ENCODE measurements around the gene RBM38.
A peak's percentile ranks its signal among the peaks of the same experiment; 100 is the strongest.
"Not testable (repeated sequence)": the region's sequence is repeated elsewhere in the genome, so short reads cannot be mapped to it uniquely, and the experiment has no call there.

The RBM38 gene

GRCh38 chr20:57390604-57391438 is at the start of gene RBM38:
TSS of gene RBM38 (plus strand) at chr20:57391396. CDS start at chr20:57391582, 186 bp downstream.
- H3K9me3 ChIP-seq (ENCODE audit: low read depth, low read length), result no peaks in the 10 kb centered on the region
- TF ChIP-seq EZH2 (IDR thresholded peaks at IDR 0.05) (no peak), POLR2AphosphoS5 (IDR thresholded peaks at IDR 0.05; ENCODE audit: borderline replicate concordance, low read depth, low read length) (no peak), FOXP2 (optimal IDR thresholded peaks at IDR 0.05; ENCODE audit: control extremely low read depth, extremely low read length, insufficient read depth) (no peak)
- H3K36me3 ChIP-seq (ENCODE audit: insufficient read depth, low read length), result peaks cover 38% of the 10 kb centered on the region
- H3K4me3 ChIP-seq, result peak within 1 kb of the TSS; percentile 90
- no peak for DNase-seq (ENCODE audit: low read depth, low spot score)
- peak within 1 kb of the TSS; percentile 75 for H3K9ac ChIP-seq (ENCODE audit: insufficient read length)
- peak within 1 kb of the TSS; percentile 64 for H3K27ac ChIP-seq

- no peak for TF ChIP-seq EZH2 (IDR thresholded peaks at IDR 0.05)
- no peak for TF ChIP-seq POLR2AphosphoS5 (IDR thresholded peaks at IDR 0.05; ENCODE audit: borderline replicate concordance, low read depth, low read length)
- TF ChIP-seq FOXP2 (optimal IDR thresholded peaks at IDR 0.05; ENCODE audit: control extremely low read depth, extremely low read length, insufficient read depth), result no peak
- H3K4me3 ChIP-seq, result no peak overlapping the region
- no peak overlapping the region for H3K9ac ChIP-seq (ENCODE audit: insufficient read length)
- no peaks in the 10 kb centered on the region for H3K36me3 ChIP-seq (ENCODE audit: insufficient read depth, low read length)
- no peak for DNase-seq (ENCODE audit: low read depth, low spot score)
- H3K27ac ChIP-seq, result no peak overlapping the region
- H3K9me3 ChIP-seq (ENCODE audit: low read depth, low read length), result no peaks in the 10 kb centered on the region
These were observed 49.5 kb upstream of the RBM38 start for GRCh38 chr20:57341663-57342062.

- H3K27ac ChIP-seq, result no peak overlapping the region
- no peaks in the 10 kb centered on the region for H3K9me3 ChIP-seq (ENCODE audit: low read depth, low read length)
- no peak for DNase-seq (ENCODE audit: low read depth, low spot score)
- H3K4me3 ChIP-seq, result no peak overlapping the region
- no peak for TF ChIP-seq POLR2AphosphoS5 (IDR thresholded peaks at IDR 0.05; ENCODE audit: borderline replicate concordance, low read depth, low read length)
- no peak for TF ChIP-seq FOXP2 (optimal IDR thresholded peaks at IDR 0.05; ENCODE audit: control extremely low read depth, extremely low read length, insufficient read depth)
- no peak for TF ChIP-seq EZH2 (IDR thresholded peaks at IDR 0.05)
- H3K9ac ChIP-seq (ENCODE audit: insufficient read length), result no peak overlapping the region
- no peaks in the 10 kb centered on the region for H3K36me3 ChIP-seq (ENCODE audit: insufficient read depth, low read length)
These were observed 48.4 kb upstream of the RBM38 start for GRCh38 chr20:57342829-57343228.

GRCh38 chr20:57346477-57346876 is 44.7 kb upstream of the RBM38 start:
- H3K27ac ChIP-seq, result no peak overlapping the region
- H3K9me3 ChIP-seq (ENCODE audit: low read depth, low read length), result no peaks in the 10 kb centered on the region
- no peak overlapping the region for H3K9ac ChIP-seq (ENCODE audit: insufficient read length)
- no peak for DNase-seq (ENCODE audit: low read depth, low spot score)
- H3K4me3 ChIP-seq, result no peak overlapping the region
- no peak for TF ChIP-seq POLR2AphosphoS5 (IDR thresholded peaks at IDR 0.05; ENCODE audit: borderline replicate concordance, low read depth, low read length)
- no peak for TF ChIP-seq FOXP2 (optimal IDR thresholded peaks at IDR 0.05; ENCODE audit: control extremely low read depth, extremely low read length, insufficient read depth)
- no peak for TF ChIP-seq EZH2 (IDR thresholded peaks at IDR 0.05)
- H3K36me3 ChIP-seq (ENCODE audit: insufficient read depth, low read length), result no peaks in the 10 kb centered on the region

GRCh38 chr20:57347393-57347792 is 43.8 kb upstream of the RBM38 start:
- H3K4me3 ChIP-seq, result no peak overlapping the region
- H3K9me3 ChIP-seq (ENCODE audit: low read depth, low read length), result no peaks in the 10 kb centered on the region
- no peak overlapping the region for H3K9ac ChIP-seq (ENCODE audit: insufficient read length)
- no peaks in the 10 kb centered on the region; the same call in 1 of the 2 replicates for H3K36me3 ChIP-seq (ENCODE audit: insufficient read depth, low read length)
- TF ChIP-seq EZH2 (IDR thresholded peaks at IDR 0.05) (no peak), POLR2AphosphoS5 (IDR thresholded peaks at IDR 0.05; ENCODE audit: borderline replicate concordance, low read depth, low read length) (no peak)
- DNase-seq (ENCODE audit: low read depth, low spot score), result no peak
- H3K27ac ChIP-seq, result no peak overlapping the region

- not testable (repeated sequence) for DNase-seq (ENCODE audit: low read depth, low spot score); H3K36me3 ChIP-seq (ENCODE audit: insufficient read depth, low read length); H3K27ac ChIP-seq; H3K9me3 ChIP-seq (ENCODE audit: low read depth, low read length); H3K9ac ChIP-seq (ENCODE audit: insufficient read length); H3K4me3 ChIP-seq
These were observed 42.8 kb upstream of the RBM38 start for GRCh38 chr20:57348200-57348921.

- not testable (repeated sequence) for H3K9me3 ChIP-seq (ENCODE audit: low read depth, low read length)
These were observed 42.1 kb upstream of the RBM38 start for GRCh38 chr20:57348922-57349574.

GRCh38 chr20:57350081-57350710 is 41.0 kb upstream of the RBM38 start:
- Histone ChIP-seq H3K36me3 (ENCODE audit: insufficient read depth, low read length) (peaks cover 27% of the 10 kb centered on the region), H3K4me3 (no peak overlapping the region), H3K9ac (ENCODE audit: insufficient read length) (no peak overlapping the region), H3K27ac (no peak overlapping the region), H3K9me3 (ENCODE audit: low read depth, low read length) (no peaks in the 10 kb centered on the region)
- DNase-seq (ENCODE audit: low read depth, low spot score), result no peak
- TF ChIP-seq POLR2AphosphoS5 (IDR thresholded peaks at IDR 0.05; ENCODE audit: borderline replicate concordance, low read depth, low read length) (no peak), FOXP2 (optimal IDR thresholded peaks at IDR 0.05; ENCODE audit: control extremely low read depth, extremely low read length, insufficient read depth) (no peak), EZH2 (IDR thresholded peaks at IDR 0.05) (no peak)

More at GRCh38 chr20:57348922-57349574, 42.1 kb upstream of the RBM38 start:
- H3K27ac ChIP-seq; DNase-seq (ENCODE audit: low read depth, low spot score); H3K9ac ChIP-seq (ENCODE audit: insufficient read length); H3K4me3 ChIP-seq: not testable (repeated sequence)
- peaks cover 16% of the 10 kb centered on the region for H3K36me3 ChIP-seq (ENCODE audit: insufficient read depth, low read length)

- not testable (repeated sequence) for H3K27ac ChIP-seq; H3K9me3 ChIP-seq (ENCODE audit: low read depth, low read length); DNase-seq (ENCODE audit: low read depth, low spot score)
- Histone ChIP-seq H3K36me3 (ENCODE audit: insufficient read depth, low read length) (peaks cover 27% of the 10 kb centered on the region), H3K9ac (ENCODE audit: insufficient read length) (peak overlapping the region; percentile 98), H3K4me3 (peak overlapping the region; percentile 97)
These were observed 40.5 kb upstream of the RBM38 start for GRCh38 chr20:57350726-57351041.

All from SK-N-MC (cell line).